ENCODE results near the gene DPP10.

DNA sequence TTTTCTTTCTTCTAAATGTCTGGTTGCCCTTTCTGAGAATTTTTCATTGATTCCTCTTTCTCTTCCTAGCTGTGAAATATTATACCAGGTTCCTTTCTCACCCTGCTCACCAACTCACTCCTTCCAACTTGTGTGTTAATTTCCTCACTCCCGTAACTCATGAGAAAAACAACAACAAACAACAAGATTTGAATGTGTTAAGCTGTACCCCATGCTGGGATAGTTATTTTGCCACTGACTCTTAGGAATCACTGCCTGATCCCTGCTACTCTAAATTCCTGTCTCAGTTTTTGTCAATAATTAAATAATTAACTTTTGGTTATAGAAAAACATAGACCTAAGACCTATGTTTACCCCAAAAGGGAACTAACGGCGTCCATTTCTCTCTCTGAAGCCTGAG lies 242.7 kb downstream of the DPP10 start:
- TF ChIP-seq, protein P1, sequence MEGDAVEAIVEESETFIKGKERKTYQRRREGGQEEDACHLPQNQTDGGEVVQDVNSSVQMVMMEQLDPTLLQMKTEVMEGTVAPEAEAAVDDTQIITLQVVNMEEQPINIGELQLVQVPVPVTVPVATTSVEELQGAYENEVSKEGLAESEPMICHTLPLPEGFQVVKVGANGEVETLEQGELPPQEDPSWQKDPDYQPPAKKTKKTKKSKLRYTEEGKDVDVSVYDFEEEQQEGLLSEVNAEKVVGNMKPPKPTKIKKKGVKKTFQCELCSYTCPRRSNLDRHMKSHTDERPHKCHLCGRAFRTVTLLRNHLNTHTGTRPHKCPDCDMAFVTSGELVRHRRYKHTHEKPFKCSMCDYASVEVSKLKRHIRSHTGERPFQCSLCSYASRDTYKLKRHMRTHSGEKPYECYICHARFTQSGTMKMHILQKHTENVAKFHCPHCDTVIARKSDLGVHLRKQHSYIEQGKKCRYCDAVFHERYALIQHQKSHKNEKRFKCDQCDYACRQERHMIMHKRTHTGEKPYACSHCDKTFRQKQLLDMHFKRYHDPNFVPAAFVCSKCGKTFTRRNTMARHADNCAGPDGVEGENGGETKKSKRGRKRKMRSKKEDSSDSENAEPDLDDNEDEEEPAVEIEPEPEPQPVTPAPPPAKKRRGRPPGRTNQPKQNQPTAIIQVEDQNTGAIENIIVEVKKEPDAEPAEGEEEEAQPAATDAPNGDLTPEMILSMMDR (IDR thresholded peaks at IDR 0.05), result no peak
- TF ChIP-seq ZFX (IDR thresholded peaks at IDR 0.05; ENCODE audit: borderline replicate concordance), result no peak

All from 22Rv1 (cell line).